Astrocyte (in vitro differentiated cells and primary cell): ENCODE measurements around the gene PYDC1. TPM values are rescaled to one million over a fixed set of nuclear protein-coding genes. Genes with fewer than 3 reads are reported as not detected.

Experiments
- DNase-seq: peaks from one replicate; pipeline ENCODE4 v3.0.0-alpha.2; 2010; ENCODE audit warnings: low read depth
- FAIRE-seq: peaks from 2 replicates; lab custom pipeline; 2011; peaks lifted over from hg19 to GRCh38; lab: Jason Lieb, UNC
- H2AFZ ChIP-seq: 2 replicates; pipeline ENCODE4 v1.6.0; 2012; ENCODE audit warnings: low read depth, low read length, inconsistent platforms
- H3K27ac ChIP-seq: 2 replicates; pipeline ENCODE4 v1.5.1; 2011; ENCODE audit warnings: low read depth, low read length, inconsistent platforms
- H3K27me3 ChIP-seq: 2 replicates; pipeline ENCODE4 v1.6.0; 2011; ENCODE audit warnings: low read length, inconsistent platforms; ENCODE audit not compliant: insufficient read depth
- H3K36me3 ChIP-seq: 2 replicates; pipeline ENCODE4 v1.5.1; 2011; ENCODE audit warnings: low read length, inconsistent platforms; ENCODE audit not compliant: insufficient read depth
- H3K4me1 ChIP-seq: 2 replicates; pipeline ENCODE4 v1.5.1; 2011; ENCODE audit warnings: low read length, inconsistent platforms; ENCODE audit not compliant: insufficient read depth
- H3K4me2 ChIP-seq: 2 replicates; pipeline ENCODE4 v1.6.0; 2012; ENCODE audit warnings: low read length, inconsistent platforms
- H3K4me3 ChIP-seq: 2 replicates; pipeline ENCODE4 v1.5.1; 2011; ENCODE audit warnings: low read depth, mild to moderate bottlenecking, low read length, inconsistent platforms; ENCODE audit not compliant: insufficient read depth
- H3K79me2 ChIP-seq: 2 replicates; pipeline ENCODE4 v1.6.0; 2012; ENCODE audit warnings: mild to moderate bottlenecking, low read length, inconsistent platforms; ENCODE audit not compliant: insufficient read depth
- H3K9ac ChIP-seq: 2 replicates; pipeline ENCODE4 v1.6.0; 2012; ENCODE audit warnings: mild to moderate bottlenecking, low read length, inconsistent platforms
- H3K9me3 ChIP-seq: 2 replicates; pipeline ENCODE4 v1.5.1; 2012; ENCODE audit warnings: low read depth, mild to moderate bottlenecking, low read length, inconsistent platforms; ENCODE audit not compliant: insufficient read depth
- H4K20me1 ChIP-seq: 2 replicates; pipeline ENCODE4 v1.6.0; 2012; ENCODE audit warnings: low read length, inconsistent platforms; ENCODE audit not compliant: insufficient read depth
- H3K27ac Mint-ChIP-seq: one replicate; pipeline ENCODE4 v1.8.0; 2021; ENCODE audit warnings: mild to moderate bottlenecking, mixed read lengths; ENCODE audit not compliant: unreplicated experiment
- H3K27me3 Mint-ChIP-seq: one replicate; pipeline ENCODE4 v1.8.0; 2021; ENCODE audit warnings: low read depth, mixed read lengths; ENCODE audit not compliant: unreplicated experiment
- H3K36me3 Mint-ChIP-seq: one replicate; pipeline ENCODE4 v1.8.0; 2021; ENCODE audit warnings: low read depth, mixed read lengths; ENCODE audit not compliant: unreplicated experiment
- H3K4me1 Mint-ChIP-seq: one replicate; pipeline ENCODE4 v1.8.0; 2021; ENCODE audit warnings: low read depth, mixed read lengths; ENCODE audit not compliant: unreplicated experiment
- H3K4me3 Mint-ChIP-seq: one replicate; pipeline ENCODE4 v1.8.0; 2021; ENCODE audit warnings: mild to moderate bottlenecking, moderate library complexity, mixed read lengths; ENCODE audit not compliant: unreplicated experiment
- H3K9me3 Mint-ChIP-seq: one replicate; pipeline ENCODE4 v1.8.0; 2021; ENCODE audit warnings: mild to moderate bottlenecking, mixed read lengths; ENCODE audit not compliant: unreplicated experiment
- EZH2 ChIP-seq: IDR thresholded peaks from 2 replicates; pipeline ENCODE4 v1.6.1; 2012; ENCODE audit warnings: mild to moderate bottlenecking, low read length, inconsistent platforms; ENCODE audit not compliant: insufficient read depth
- total RNA-seq: library from RNA; stranded (reverse); gene quantifications from 2 replicates; pipeline ENCODE4 v1.2.1, GENCODE V29; 2021
- TF ChIP-seq, protein P1 (sequence below): IDR thresholded peaks from 2 replicates; pipeline ENCODE4 v1.5.1; 2011; ENCODE audit warnings: low read depth, mild to moderate bottlenecking, inconsistent platforms, low read length, moderate library complexity; ENCODE audit not compliant: insufficient read depth

PYDC1 gene
- total RNA-seq, 1 donor from 2014 or later: not detected

DNA sequence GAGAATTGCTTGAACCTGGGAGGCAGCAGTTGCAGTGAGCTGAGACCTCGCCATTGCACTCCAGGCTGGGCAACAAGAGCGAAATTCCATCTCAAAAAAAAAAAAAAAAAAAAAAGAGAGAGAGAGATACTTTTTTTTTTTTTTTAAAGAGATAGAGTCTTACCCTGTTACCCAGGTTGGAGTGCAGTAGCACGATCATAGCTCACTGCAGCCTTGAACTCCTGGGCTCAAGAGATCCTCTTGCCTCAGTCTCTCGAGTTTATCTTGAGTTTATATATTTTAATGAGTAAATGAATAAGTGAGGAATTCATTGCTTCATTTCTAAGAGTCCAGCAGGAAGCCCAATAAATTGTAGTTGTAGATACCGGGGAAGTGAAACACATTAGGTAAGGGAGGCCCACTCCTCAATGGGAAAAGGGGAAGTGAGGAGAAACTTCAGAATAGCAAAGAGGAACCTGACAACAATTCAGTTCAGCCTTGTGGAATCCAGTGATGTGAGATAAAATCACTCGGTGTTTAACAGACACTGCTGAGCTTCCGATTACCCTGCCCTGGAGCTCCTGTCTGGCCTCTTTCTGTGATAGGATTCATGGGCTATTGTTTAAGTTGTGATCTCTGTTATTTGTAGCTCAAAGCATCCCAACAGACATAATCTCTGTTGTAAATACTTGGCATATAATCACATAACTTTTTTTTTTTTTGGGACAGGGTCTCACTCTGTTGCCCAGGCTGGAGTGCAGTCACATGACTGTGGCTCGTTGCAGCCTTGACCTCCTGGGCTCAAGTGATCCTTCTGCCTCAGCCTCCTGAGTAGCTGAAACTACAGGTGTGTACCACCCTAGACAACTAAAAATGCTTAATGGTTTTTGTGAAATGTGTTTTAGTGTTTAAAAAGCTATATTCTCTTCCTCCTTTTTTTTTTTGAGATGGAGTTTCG is 27.1 kb upstream of the PYDC1 start:
- H3K4me2 ChIP-seq: no peak overlapping the region
- Mint-ChIP-seq H3K27me3 (peaks cover 24% of the 10 kb centered on the region), H3K27ac (no peak overlapping the region), H3K9me3 (peaks cover 5% of the 10 kb centered on the region), H3K4me3 (no peak overlapping the region), H3K36me3 (no peaks in the 10 kb centered on the region), H3K4me1 (no peaks in the 10 kb centered on the region)
- H3K36me3 ChIP-seq: no peaks in the 10 kb centered on the region
- DNase-seq: no peak
- no peaks in the 10 kb centered on the region for H4K20me1 ChIP-seq
- H3K4me1 ChIP-seq: no peaks in the 10 kb centered on the region
- no peak overlapping the region for H3K27ac ChIP-seq
- H3K9me3 ChIP-seq: no peaks in the 10 kb centered on the region
- no peaks in the 10 kb centered on the region for H3K79me2 ChIP-seq
- no peak overlapping the region for H2AFZ ChIP-seq
- no peaks in the 10 kb centered on the region for H3K27me3 ChIP-seq
- TF ChIP-seq EZH2: no peak
- TF ChIP-seq, protein P1, sequence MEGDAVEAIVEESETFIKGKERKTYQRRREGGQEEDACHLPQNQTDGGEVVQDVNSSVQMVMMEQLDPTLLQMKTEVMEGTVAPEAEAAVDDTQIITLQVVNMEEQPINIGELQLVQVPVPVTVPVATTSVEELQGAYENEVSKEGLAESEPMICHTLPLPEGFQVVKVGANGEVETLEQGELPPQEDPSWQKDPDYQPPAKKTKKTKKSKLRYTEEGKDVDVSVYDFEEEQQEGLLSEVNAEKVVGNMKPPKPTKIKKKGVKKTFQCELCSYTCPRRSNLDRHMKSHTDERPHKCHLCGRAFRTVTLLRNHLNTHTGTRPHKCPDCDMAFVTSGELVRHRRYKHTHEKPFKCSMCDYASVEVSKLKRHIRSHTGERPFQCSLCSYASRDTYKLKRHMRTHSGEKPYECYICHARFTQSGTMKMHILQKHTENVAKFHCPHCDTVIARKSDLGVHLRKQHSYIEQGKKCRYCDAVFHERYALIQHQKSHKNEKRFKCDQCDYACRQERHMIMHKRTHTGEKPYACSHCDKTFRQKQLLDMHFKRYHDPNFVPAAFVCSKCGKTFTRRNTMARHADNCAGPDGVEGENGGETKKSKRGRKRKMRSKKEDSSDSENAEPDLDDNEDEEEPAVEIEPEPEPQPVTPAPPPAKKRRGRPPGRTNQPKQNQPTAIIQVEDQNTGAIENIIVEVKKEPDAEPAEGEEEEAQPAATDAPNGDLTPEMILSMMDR: no peak
- no peak overlapping the region for H3K4me3 ChIP-seq
- no peak overlapping the region for H3K9ac ChIP-seq
- no peak for FAIRE-seq

DNA sequence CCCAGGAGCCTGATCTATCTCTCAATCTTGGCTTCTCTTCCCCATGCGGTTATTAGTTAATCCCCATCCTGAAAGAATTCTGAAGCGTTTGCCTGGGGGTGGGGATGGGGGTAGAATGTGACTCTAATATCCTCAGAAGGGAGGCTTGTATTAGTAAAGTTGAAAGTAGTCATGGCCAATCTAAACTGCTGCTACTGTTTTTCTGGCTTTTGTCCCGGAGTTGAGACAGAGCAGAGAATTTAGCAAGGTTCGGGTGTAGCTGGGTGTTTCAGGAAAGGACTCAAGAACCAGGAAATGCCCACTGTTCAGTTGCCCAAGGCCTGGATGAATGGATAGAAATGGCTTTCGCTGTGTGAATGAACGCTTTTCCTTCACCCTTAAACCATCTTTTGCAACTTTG is 25.3 kb upstream of the PYDC1 start:
- Histone ChIP-seq H3K4me1 (no peaks in the 10 kb centered on the region), H3K9ac (no peak overlapping the region), H3K4me3 (no peak overlapping the region), H3K79me2 (no peaks in the 10 kb centered on the region), H3K9me3 (no peaks in the 10 kb centered on the region), H2AFZ (no peak overlapping the region), H3K36me3 (no peaks in the 10 kb centered on the region), H3K27me3 (no peaks in the 10 kb centered on the region), H4K20me1 (no peaks in the 10 kb centered on the region), H3K4me2 (no peak overlapping the region), H3K27ac (no peak overlapping the region)
- TF ChIP-seq EZH2: no peak
- TF ChIP-seq, protein P1: no peak
- DNase-seq (no peak), FAIRE-seq (no peak)
- Mint-ChIP-seq H3K36me3 (no peaks in the 10 kb centered on the region), H3K27me3 (peaks cover 16% of the 10 kb centered on the region), H3K27ac (no peak overlapping the region), H3K9me3 (peaks cover 5% of the 10 kb centered on the region), H3K4me1 (no peaks in the 10 kb centered on the region), H3K4me3 (no peak overlapping the region)

DNA sequence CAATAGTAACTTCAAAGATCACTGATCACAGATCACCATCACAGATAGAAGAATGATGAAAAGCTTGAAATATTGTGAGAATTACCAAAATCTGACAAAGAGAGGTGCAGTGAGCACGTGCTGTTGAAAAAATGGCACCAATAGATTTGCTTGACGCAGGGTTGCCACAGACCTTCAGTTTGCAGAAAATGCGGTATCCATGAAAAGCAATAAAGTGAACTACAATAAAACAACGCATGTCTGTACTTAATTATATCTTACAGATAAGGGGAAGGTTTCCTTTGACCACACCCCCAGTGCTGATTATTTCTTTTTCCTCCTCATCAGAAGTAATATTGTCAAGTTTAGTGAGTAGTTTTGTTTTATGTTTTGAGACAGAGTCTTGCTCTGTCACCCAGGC is 21.1 kb upstream of the PYDC1 start:
- Histone ChIP-seq H3K9ac (no peak overlapping the region), H3K79me2 (no peaks in the 10 kb centered on the region), H3K36me3 (no peaks in the 10 kb centered on the region), H2AFZ (no peak overlapping the region), H3K27ac (no peak overlapping the region), H3K4me3 (no peak overlapping the region), H3K4me1 (no peaks in the 10 kb centered on the region), H3K4me2 (no peak overlapping the region), H4K20me1 (no peaks in the 10 kb centered on the region), H3K27me3 (no peaks in the 10 kb centered on the region), H3K9me3 (no peaks in the 10 kb centered on the region)
- Mint-ChIP-seq H3K36me3 (no peaks in the 10 kb centered on the region), H3K27me3 (peaks cover 6% of the 10 kb centered on the region), H3K4me3 (no peak overlapping the region), H3K4me1 (no peaks in the 10 kb centered on the region), H3K27ac (no peak overlapping the region), H3K9me3 (peaks cover 7% of the 10 kb centered on the region)
- DNase-seq (no peak), FAIRE-seq (no peak)
- TF ChIP-seq, protein P1: no peak
- TF ChIP-seq EZH2: no peak
